GM18909 (cell line): ENCODE results near the gene YWHAQ.
"Not testable (repeated sequence)": the region's sequence is repeated elsewhere in the genome, so short reads cannot be mapped to it uniquely, and the experiment has no call there.

Experiments used
- ATAC-seq: cut with Tn5 transposase; IDR thresholded peaks from one replicate; pipeline ENCODE4 v1.9.1; 2021; ENCODE audit warnings: mild to moderate bottlenecking; ENCODE audit not compliant: unreplicated experiment, poor library complexity

YWHAQ gene

DNA sequence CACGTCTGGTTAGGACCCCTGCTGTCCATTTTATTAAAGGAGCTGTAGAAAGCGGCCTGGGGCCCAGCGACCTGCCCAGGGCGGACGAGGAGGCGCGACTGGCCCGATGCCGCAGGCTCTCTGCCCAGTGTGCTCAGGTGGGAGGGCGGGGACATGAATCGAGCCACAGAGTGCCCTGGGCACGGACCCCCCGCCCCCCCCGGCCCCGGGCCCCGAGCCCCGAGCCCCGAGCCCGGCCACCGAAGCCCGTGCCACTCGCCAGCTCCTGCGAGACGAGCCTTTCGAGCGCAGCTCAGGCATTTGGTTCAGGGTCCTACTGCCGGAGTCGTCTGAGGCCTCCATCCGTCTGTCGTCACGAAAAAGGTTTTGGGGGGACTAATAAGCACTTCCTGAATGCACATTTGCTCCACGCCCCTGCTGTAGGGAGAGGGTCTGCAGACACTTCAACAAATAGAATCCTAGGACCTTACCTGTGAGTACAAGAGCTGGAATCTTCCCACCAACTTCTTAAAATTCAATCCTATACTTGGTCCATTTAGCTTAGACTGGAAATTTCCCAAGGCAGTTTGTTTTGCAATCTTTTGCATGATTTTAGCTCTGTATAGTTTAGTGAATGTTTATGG, 74.6 kb downstream of the YWHAQ start:
- peak; percentile 32 for ATAC-seq

DNA sequence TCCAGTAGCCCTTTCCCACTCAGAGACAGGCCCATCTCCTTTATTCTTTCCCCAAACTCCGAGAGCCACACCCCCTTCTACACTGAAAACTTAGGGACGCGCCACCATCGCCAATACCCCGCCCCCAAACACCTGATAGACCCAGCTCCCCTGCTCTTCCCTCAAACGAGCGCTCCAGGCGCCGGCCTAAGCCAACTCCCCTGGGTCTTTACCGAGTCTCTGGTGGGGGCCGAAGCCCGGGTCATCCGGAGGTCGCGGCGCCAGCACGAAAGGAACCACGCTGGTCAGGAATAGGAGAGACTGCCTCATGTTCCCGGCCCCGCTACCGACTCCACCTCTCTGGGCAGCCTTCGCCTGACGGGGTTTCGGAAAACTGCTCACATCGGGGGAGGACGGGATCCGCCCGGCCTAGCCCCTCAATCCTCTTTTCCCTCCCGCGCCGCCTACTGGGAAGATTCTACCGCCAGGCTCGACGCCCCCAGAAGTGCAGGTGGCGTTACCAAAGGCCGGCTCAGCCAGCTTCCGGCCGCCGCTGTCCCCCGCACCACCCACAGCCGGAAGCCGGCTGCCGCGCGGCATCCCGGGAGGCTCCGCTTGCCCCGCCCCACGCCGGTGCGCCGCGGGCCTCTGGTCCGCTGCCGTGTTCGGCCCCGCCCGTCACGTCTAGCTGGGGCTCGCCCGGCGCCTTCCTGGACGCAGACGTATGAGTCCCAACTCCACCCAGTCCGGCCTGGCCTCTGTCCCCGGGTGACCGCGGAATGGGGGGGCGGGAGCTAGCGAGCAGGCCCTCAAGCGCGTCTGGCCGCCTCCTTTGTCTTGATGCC, 75.3 kb downstream of the YWHAQ start, which contains the start of gene ADAM17:
Gene ADAM17 (minus strand): TSS at position 534 of the 824 bp plus-strand sequence. CDS start 225 bp downstream, at position 309.
- ATAC-seq: peak; percentile 88

DNA sequence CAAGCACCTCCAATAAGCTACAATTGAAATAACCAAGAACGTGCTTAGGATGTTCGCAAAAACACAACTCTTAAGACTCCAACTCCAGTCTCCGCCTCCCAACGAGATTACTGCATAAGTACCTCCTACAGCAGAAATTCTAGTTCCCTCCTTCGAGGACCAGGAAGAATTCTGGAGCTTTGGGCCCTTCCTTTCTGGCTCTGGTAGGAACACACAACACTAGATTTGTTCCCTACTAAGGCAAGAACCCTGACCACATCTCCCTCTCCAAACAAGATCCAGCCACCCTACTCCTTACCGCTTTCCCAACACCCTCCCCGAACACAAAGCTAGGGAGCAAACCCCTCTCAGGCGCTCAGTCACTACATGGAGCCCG, 75.9 kb downstream of the YWHAQ start:
- no peak for ATAC-seq

DNA sequence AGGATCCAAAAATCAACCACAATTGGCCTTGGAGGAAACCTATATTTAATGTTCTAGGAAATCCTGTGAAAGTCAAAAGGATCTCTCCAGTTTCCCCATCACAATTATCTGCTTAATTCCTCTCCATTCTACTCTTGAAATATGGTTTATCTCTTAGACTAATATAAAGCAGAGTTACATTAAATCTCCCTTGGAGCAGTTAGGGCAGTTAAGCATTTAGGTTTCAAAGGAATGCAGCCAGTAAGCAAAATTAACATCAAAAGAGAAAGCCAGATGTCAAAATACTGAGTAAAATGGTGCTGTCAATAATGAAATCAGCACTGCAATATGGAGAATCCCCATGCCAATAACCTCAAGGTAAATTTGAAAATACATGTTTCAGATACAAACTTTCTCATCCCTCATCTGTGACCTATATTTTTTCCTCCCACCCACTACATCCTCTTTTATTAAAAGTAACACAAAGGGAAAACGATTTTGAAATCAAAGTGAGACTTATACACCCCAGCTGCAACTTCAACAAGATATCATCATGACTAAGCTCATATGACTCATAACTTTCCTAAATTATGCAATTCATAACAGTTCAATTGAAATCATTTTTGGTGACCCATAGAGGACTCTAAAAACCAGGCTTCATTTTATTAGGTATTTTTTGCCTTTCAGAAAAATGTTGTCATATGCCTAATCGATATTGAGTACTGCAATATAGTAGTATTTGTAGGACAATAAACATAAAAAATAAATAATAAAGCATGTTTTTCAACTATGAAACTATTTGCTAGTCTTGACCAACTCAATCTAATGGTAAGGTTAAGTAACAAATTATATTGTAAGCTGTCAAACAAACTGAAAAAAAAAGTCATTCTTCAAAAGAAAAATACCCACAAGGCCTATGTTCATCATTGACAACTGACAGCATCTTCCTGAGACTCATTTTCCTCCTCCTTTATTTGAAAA, 78.3 kb downstream of the YWHAQ start:
- no peak for ATAC-seq

DNA sequence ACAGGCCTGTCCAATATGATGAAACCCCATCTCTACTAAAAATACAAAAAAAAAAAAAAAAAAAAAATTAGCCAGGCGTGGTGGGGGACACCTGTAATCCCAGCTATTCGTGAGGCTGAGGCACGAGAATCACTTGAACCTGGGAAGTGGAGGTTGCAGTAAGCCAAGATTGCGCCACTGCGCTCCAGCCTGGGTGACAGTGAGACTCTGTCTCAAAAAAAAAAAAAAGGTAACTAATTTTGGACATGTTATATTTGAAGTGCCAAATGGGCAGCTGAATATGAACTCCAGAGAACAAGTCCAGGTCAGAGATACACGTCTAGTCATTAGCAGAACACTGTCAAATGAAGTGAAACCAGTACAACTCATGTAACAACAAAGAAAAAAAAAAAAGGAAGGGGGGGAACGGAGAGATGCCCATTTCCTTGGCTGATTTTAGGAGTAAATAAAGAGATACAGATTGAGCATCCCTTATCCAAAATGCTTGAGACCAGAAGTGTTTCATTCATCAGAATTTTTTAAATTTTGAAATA, 79.9 kb downstream of the YWHAQ start:
- not testable (repeated sequence) for ATAC-seq

DNA sequence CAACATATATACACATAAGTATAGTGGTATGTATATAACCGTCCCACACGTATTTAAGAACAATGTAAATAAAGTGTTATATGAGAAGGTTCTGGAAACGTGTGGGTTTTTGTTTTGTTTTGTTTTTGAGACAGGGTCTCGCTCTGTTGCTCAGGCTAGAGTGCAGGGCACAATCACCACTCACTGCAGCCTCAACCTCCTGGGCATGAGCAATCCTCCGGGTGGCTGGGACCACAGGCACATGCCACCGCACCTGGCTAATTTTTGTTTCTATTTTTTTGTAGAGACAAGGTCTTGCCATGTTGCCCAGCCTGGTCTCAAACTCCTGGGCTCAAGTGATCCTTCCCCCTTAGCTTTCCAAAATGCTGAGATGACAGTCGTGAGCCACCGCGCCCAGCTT, 81.4 kb downstream of the YWHAQ start:
- no peak for ATAC-seq

DNA sequence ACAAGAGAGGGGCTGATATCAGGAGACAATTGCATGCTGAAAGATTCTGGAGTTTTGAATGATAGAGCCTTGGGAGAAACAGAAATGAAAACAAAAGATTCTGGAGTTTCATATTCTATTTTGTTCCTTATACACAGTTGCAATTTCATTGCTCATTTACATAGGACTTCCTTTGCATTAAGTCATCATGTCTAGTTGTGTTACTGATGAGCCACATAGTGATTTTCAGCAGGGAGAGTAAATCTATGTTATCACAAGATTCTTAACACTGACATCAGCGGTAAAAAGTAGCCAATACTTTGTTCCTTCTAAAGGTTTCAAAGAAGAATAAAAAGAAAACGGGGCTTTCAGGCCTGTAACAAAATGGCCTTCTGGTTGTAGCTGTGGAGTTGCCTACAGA, 82.3 kb downstream of the YWHAQ start:
- ATAC-seq: peak; percentile 55

DNA sequence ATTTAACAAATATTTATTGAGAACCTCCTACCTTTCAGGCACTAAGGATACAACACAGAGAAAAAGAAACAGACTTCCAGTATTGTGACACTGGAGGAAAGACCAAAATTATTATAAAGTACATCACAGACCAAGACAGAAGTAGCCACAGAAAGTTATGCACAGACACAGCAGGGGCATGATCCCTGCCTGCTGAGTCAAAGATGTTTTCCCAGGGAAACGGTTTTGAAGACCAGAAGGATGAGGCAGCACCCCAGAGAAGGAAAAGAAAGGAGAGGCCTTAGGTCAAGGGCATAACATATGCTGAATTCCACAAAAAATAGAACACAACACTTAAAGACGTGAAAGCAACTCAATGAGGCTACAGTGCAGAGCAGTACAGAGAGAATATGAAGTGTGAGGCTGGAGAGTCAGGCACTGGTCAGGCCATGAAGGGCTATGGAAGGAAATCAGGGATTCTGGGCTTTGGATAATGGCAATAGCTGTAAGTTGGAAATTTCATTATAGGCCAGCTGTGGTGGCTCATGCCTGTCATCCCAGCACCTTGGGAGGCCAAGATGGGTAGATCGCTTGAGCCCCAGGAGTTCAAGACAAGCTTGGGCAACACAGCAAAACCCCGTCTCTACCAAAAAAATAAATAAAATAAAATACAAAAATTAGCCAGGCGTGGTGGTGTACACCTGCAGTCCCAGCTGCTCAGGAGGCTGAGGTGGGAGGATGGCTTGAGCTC, 83.4 kb downstream of the YWHAQ start:
- no peak for ATAC-seq

DNA sequence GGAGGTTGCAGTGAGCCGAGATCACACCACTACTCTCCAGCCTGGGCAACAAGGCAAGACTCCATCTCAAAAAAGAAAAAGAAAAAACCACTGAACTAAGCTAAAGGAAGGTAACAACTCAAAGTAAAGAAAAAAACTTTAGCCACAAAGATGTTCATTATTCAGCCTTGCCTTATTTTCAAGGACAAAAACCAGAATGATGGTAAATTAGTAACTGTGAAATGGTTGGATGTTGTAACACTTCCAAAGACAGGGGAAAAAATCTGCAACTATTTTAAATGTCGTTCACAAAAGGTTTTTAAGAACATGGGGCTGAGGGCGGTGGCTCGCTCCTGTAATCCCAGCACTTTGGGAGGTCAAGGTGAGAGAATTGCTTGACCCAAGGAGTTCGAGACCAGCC, 85.3 kb downstream of the YWHAQ start:
- ATAC-seq: no peak

DNA sequence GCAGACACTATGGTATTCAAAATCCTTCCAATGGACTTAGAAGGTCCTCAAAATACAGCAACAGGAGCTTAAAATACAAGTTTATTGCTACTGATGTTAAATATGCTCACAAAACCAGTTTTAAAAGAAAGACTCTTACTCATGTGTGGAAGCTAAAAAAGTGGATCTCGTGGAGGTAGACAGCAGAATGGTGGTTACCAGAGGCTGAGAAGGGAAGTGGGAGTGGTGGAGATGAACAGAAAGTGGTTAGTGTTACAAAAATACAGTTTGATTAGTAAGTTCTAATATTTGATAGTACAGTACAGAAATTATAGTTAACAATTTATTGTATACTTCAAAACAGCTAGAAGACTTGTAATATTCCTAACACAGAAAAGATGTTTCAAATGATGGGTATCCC, 87.2 kb downstream of the YWHAQ start:
- no peak for ATAC-seq

DNA sequence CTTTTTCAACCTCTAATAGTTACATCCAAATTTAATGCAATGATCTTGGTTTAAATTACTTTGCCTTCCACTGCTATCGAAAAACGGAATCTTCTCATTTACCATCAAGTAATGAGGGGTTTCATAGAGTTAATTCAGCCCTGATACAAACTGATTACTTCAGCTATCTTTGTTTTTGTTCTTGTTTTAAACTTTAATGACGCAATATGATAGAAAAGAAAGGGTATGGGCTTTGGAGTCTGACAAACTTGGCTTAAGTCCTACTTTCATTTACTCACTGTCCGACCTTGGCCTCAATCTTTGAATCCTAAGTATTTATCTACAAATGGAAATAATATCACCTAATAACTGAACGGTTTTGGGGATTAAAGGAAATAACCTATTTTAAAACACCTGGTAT, 91.3 kb downstream of the YWHAQ start:
- ATAC-seq: no peak

DNA sequence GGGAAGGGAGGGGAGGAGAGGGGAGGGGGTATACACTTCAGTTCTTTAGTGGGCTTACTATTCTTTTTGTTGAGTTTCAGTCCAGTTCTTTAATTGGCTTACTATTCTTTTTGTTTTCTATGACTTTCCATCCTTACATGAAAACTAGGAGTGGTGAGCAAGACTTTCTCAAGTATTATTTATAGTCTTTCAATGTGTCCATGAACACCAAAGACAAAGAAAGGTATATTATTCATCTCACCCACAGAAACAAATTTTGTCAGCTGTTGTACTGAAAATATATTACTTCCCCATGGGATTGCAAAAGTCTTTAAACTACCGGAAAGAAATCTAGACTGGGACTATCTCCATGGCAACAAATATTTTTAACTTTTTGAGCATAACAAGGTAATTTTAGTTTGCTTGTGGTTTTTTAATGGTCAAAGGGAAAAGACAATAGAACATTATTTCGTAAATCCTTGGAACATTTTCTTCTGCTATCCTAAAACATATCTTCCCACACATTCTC, 92.7 kb downstream of the YWHAQ start:
- no peak for ATAC-seq

DNA sequence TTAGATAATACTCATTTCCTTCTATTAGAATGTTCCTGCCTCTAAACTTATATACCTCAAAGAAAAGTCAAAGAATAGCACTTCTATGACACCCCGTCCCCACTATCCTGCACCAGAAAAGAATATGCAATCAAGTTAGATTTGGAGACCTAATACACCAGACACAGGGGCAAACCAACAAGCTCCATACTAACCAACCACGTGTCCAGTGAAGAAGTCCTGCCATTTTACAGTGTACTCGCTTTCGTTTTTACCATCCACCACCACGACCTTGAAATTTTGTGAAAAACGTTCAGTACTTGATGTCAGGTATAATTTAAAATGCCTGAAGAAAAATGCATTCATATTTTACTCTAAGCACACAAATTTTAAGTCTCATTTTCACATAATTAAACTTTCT, 94.3 kb downstream of the YWHAQ start:
- ATAC-seq: no peak

DNA sequence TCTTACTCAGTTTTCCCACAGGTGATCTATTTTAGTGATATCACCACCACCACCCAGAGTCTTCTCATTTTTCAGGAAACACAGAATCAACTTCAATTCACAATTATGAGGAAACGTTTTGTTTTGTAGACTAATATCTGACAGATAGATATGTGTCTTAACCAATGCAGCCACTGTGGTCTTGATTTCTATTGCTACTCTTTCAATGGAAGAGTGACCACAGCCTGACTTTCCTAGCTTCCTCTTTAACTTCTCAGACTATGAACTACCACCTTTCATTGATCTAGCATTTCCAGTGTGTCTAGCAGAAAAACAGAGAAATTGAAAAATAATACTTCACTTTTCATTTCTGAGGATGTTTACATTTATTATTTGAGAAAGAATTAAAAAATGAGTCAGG, 95.6 kb downstream of the YWHAQ start:
- ATAC-seq: no peak
